IMR-90 (cell line): Measurements from ENCODE around the gene PLXND1.

Source experiments
- BHLHE40 ChIP-seq: fragments of 150-350 bp; IDR thresholded peaks from 2 replicates; pipeline ENCODE4 v1.6.1; 2016; ENCODE audit warnings: mild to moderate bottlenecking, low read depth, low read length
- CEBPB ChIP-seq: IDR thresholded peaks from 2 replicates; pipeline ENCODE4 v1.6.1; 2012; ENCODE audit warnings: low read depth, low read length, improper control_type of control experiment
- CHD1 ChIP-seq: IDR thresholded peaks from 2 replicates; pipeline ENCODE4 v1.6.1; 2012; ENCODE audit warnings: low read depth, low read length, improper control_type of control experiment
- MAFK ChIP-seq: IDR thresholded peaks from 2 replicates; pipeline ENCODE4 v1.6.1; 2012; ENCODE audit warnings: low read depth, low read length, improper control_type of control experiment
- MAZ ChIP-seq: IDR thresholded peaks from 2 replicates; pipeline ENCODE4 v1.6.1; 2012; ENCODE audit warnings: low read depth, mild to moderate bottlenecking, low read length, improper control_type of control experiment, moderate library complexity, borderline replicate concordance
- MXI1 ChIP-seq: IDR thresholded peaks from 2 replicates; pipeline ENCODE4 v1.6.1; 2012; ENCODE audit warnings: low read depth, mild to moderate bottlenecking, low read length, moderate library complexity, borderline replicate concordance
- NFE2L2 ChIP-seq: fragments of 150-350 bp; IDR thresholded peaks from 2 replicates; pipeline ENCODE4 v1.6.1; 2016; ENCODE audit warnings: low read depth, mild to moderate bottlenecking, low read length
- POLR2A ChIP-seq: IDR thresholded peaks from 2 replicates; pipeline ENCODE4 v1.6.1; 2012; ENCODE audit warnings: mild to moderate bottlenecking, low read depth, low read length
- RAD21 ChIP-seq: IDR thresholded peaks from 2 replicates; pipeline ENCODE4 v1.6.1; 2012; ENCODE audit warnings: low read length, improper control_type of control experiment
- RCOR1 ChIP-seq: IDR thresholded peaks from 2 replicates; pipeline ENCODE4 v1.6.1; 2012; ENCODE audit warnings: mild to moderate bottlenecking, low read length, improper control_type of control experiment; ENCODE audit not compliant: insufficient replicate concordance
- RFX5 ChIP-seq: IDR thresholded peaks from 2 replicates; pipeline ENCODE4 v1.8.0; 2012; ENCODE audit warnings: low read depth, mild to moderate bottlenecking, low read length, moderate library complexity
- SMC3 ChIP-seq: fragments of 150-350 bp; IDR thresholded peaks from 2 replicates; pipeline ENCODE4 v1.6.1; 2016; ENCODE audit warnings: low read depth, mild to moderate bottlenecking, antibody characterized with exemption, low read length, moderate library complexity
- TF ChIP-seq, protein P1 (sequence below): fragments of 150-350 bp; IDR thresholded peaks from 2 replicates; pipeline ENCODE4 v1.6.1; 2017; ENCODE audit warnings: mild to moderate bottlenecking, antibody characterized with exemption, low read length, low read depth
- TF ChIP-seq, protein P2 (sequence below): conservative IDR thresholded peaks from 2 replicates; pipeline ENCODE4 v1.5.1; 2012; ENCODE audit warnings: mild to moderate bottlenecking, low read depth, low read length, improper control_type of control experiment

DNA sequence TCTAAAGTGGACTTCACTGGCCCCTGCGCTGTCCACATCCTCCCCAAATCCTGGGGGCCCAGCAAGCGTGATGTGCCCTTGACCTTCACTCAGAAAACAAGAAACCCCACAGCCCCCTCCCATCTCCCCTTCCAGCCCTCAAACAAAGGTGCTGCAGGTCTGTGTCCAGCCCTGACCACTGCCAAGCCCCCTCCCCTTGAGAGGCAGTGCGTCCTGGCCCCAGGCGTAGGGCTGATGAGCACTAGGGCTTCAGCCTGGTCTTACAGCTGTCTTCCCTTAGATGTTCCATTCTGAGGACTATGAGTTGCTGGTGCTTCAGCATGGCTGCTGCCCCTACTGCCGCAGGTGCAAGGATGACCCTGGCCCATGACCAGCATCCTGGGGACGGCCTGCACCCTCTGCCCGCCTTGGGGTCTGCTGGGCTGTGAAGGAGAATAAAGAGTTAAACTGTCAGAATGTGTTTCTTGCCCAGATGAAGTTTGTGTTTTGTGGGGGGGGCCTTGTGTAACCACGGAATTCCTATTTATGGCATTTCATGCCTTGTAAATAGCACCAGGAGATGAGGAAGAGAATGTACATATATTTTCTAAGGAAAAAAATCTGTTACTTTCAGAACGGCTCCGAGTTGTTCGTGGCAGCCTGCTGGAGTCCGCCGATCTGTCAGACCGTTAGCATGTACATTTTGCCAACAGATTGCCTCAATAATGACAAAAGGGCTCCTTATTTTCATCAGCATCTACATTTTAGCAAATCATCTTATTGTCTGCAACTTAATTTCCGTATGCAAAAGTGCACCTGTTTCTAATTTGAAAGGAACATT is 86.4 kb downstream of the PLXND1 start:
- TF ChIP-seq, protein P1, sequence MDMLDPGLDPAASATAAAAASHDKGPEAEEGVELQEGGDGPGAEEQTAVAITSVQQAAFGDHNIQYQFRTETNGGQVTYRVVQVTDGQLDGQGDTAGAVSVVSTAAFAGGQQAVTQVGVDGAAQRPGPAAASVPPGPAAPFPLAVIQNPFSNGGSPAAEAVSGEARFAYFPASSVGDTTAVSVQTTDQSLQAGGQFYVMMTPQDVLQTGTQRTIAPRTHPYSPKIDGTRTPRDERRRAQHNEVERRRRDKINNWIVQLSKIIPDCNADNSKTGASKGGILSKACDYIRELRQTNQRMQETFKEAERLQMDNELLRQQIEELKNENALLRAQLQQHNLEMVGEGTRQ: no peak
- TF ChIP-seq MAFK (no peak), CHD1 (no peak), POLR2A (no peak), RFX5 (no peak), MXI1 (no peak), RAD21 (no peak), CEBPB (no peak), RCOR1 (no peak), SMC3 (no peak), NFE2L2 (no peak), BHLHE40 (no peak), MAZ (no peak)
- TF ChIP-seq, protein P2, sequence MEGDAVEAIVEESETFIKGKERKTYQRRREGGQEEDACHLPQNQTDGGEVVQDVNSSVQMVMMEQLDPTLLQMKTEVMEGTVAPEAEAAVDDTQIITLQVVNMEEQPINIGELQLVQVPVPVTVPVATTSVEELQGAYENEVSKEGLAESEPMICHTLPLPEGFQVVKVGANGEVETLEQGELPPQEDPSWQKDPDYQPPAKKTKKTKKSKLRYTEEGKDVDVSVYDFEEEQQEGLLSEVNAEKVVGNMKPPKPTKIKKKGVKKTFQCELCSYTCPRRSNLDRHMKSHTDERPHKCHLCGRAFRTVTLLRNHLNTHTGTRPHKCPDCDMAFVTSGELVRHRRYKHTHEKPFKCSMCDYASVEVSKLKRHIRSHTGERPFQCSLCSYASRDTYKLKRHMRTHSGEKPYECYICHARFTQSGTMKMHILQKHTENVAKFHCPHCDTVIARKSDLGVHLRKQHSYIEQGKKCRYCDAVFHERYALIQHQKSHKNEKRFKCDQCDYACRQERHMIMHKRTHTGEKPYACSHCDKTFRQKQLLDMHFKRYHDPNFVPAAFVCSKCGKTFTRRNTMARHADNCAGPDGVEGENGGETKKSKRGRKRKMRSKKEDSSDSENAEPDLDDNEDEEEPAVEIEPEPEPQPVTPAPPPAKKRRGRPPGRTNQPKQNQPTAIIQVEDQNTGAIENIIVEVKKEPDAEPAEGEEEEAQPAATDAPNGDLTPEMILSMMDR: no peak
